ENCODE results near the gene SLC6A4.

Gene SLC6A4

GRCh38 chr17:30173649-30174048 lies 61.8 kb downstream of the SLC6A4 start:
- H4K20me1 ChIP-seq (ENCODE audit: insufficient read depth, low read length, poor library complexity, severe bottlenecking), result no peaks in the 10 kb centered on the region
- TF ChIP-seq CTCF (conservative IDR thresholded peaks at IDR 0.05; ENCODE audit: low read length) (no peak), EZH2phosphoT487 (IDR thresholded peaks at IDR 0.05; ENCODE audit: borderline replicate concordance) (no peak)
- no peak overlapping the region for H3K4me3 ChIP-seq (ENCODE audit: low read length, poor library complexity, severe bottlenecking)
- H3K9ac ChIP-seq (ENCODE audit: low read depth, low read length, poor library complexity, severe bottlenecking), result no peak overlapping the region
- H3K36me3 ChIP-seq (ENCODE audit: insufficient read depth, low read length), result peaks cover 25% of the 10 kb centered on the region; the same call in 1 of the 2 replicates
- H3F3A ChIP-seq (ENCODE audit: low read depth), result no peaks in the 10 kb centered on the region
- H3K27me3 ChIP-seq (ENCODE audit: insufficient read depth, low read length, poor library complexity, severe bottlenecking), result no peaks in the 10 kb centered on the region
- H3K4me2 ChIP-seq (ENCODE audit: low read depth, low read length, poor library complexity, severe bottlenecking), result no peak overlapping the region
- no peak overlapping the region for H2AFZ ChIP-seq (ENCODE audit: low read length)
- no peaks in the 10 kb centered on the region for H3K79me2 ChIP-seq (ENCODE audit: insufficient read depth, low read length)
- H3K9me2 ChIP-seq (replicated peaks; ENCODE audit: low read depth, low read length), result no peaks in the 10 kb centered on the region
- no peaks in the 10 kb centered on the region for H3K4me1 ChIP-seq (ENCODE audit: insufficient read depth, low read length, poor library complexity, severe bottlenecking)
- H3K9me3 ChIP-seq (ENCODE audit: insufficient read depth, low read depth, low read length), result no peaks in the 10 kb centered on the region

- Histone ChIP-seq H3K36me3 (ENCODE audit: insufficient read depth, low read length) (peaks cover 17% of the 10 kb centered on the region; the same call in 1 of the 2 replicates), H3K4me2 (ENCODE audit: low read depth, low read length, poor library complexity, severe bottlenecking) (no peak overlapping the region)
Measured at GRCh38 chr17:30172560-30172959, 62.9 kb downstream of the SLC6A4 start.

GRCh38 chr17:30170415-30170987 lies 65.0 kb downstream of the SLC6A4 start:
- H3K4me3 ChIP-seq (ENCODE audit: low read length, poor library complexity, severe bottlenecking), result no peak overlapping the region
- no peaks in the 10 kb centered on the region for H4K20me1 ChIP-seq (ENCODE audit: insufficient read depth, low read length, poor library complexity, severe bottlenecking)
- peaks cover 11% of the 10 kb centered on the region; the same call in 1 of the 2 replicates for H3K36me3 ChIP-seq (ENCODE audit: insufficient read depth, low read length)
- H3K9ac ChIP-seq (ENCODE audit: low read depth, low read length, poor library complexity, severe bottlenecking), result no peak overlapping the region
- no peak overlapping the region for H2AFZ ChIP-seq (ENCODE audit: low read length)
- H3K9me2 ChIP-seq (replicated peaks; ENCODE audit: low read depth, low read length), result no peaks in the 10 kb centered on the region
- H3K4me1 ChIP-seq (ENCODE audit: insufficient read depth, low read length, poor library complexity, severe bottlenecking), result peaks cover 7% of the 10 kb centered on the region
- H3K9me3 ChIP-seq (ENCODE audit: insufficient read depth, low read depth, low read length), result no peaks in the 10 kb centered on the region
- no peaks in the 10 kb centered on the region for H3K79me2 ChIP-seq (ENCODE audit: insufficient read depth, low read length)
- TF ChIP-seq CTCF (conservative IDR thresholded peaks at IDR 0.05; ENCODE audit: low read length) (no peak), EZH2phosphoT487 (IDR thresholded peaks at IDR 0.05; ENCODE audit: borderline replicate concordance) (no peak)
- H3K27me3 ChIP-seq (ENCODE audit: insufficient read depth, low read length, poor library complexity, severe bottlenecking), result no peaks in the 10 kb centered on the region
- no peak overlapping the region for H3K4me2 ChIP-seq (ENCODE audit: low read depth, low read length, poor library complexity, severe bottlenecking)
- H3F3A ChIP-seq (ENCODE audit: low read depth), result no peaks in the 10 kb centered on the region

More at GRCh38 chr17:30172560-30172959, 62.9 kb downstream of the SLC6A4 start:
- no peak overlapping the region for H3K4me3 ChIP-seq (ENCODE audit: low read length, poor library complexity, severe bottlenecking)
- H3F3A ChIP-seq (ENCODE audit: low read depth), result no peaks in the 10 kb centered on the region
- no peaks in the 10 kb centered on the region for H3K4me1 ChIP-seq (ENCODE audit: insufficient read depth, low read length, poor library complexity, severe bottlenecking)
- TF ChIP-seq EZH2phosphoT487 (IDR thresholded peaks at IDR 0.05; ENCODE audit: borderline replicate concordance) (no peak), CTCF (conservative IDR thresholded peaks at IDR 0.05; ENCODE audit: low read length) (no peak)
- H3K27me3 ChIP-seq (ENCODE audit: insufficient read depth, low read length, poor library complexity, severe bottlenecking), result no peaks in the 10 kb centered on the region
- no peaks in the 10 kb centered on the region for H3K9me2 ChIP-seq (replicated peaks; ENCODE audit: low read depth, low read length)
- H3K9me3 ChIP-seq (ENCODE audit: insufficient read depth, low read depth, low read length), result no peaks in the 10 kb centered on the region
- no peak overlapping the region for H2AFZ ChIP-seq (ENCODE audit: low read length)
- no peaks in the 10 kb centered on the region for H4K20me1 ChIP-seq (ENCODE audit: insufficient read depth, low read length, poor library complexity, severe bottlenecking)
- no peaks in the 10 kb centered on the region for H3K79me2 ChIP-seq (ENCODE audit: insufficient read depth, low read length)
- H3K9ac ChIP-seq (ENCODE audit: low read depth, low read length, poor library complexity, severe bottlenecking), result no peak overlapping the region
